Astrocyte (in vitro differentiated cells and primary cell): ENCODE results near the gene WASHC4. TPM values are rescaled to one million over a fixed set of nuclear protein-coding genes. Genes with fewer than 3 reads are reported as not detected.
A peak's percentile ranks its signal among the peaks of the same experiment; 100 is the strongest.

ENCODE experiments used
- DNase-seq: peaks from one replicate; pipeline ENCODE4 v3.0.0-alpha.2; 2010; ENCODE audit warnings: low read depth
- FAIRE-seq: peaks from 2 replicates; lab custom pipeline; 2011; peaks lifted over from hg19 to GRCh38; lab: Jason Lieb, UNC
- H2AFZ ChIP-seq: 2 replicates; pipeline ENCODE4 v1.6.0; 2012; ENCODE audit warnings: low read depth, low read length, inconsistent platforms
- H3K27ac ChIP-seq: 2 replicates; pipeline ENCODE4 v1.5.1; 2011; ENCODE audit warnings: low read depth, low read length, inconsistent platforms
- H3K27me3 ChIP-seq: 2 replicates; pipeline ENCODE4 v1.6.0; 2011; ENCODE audit warnings: low read length, inconsistent platforms; ENCODE audit not compliant: insufficient read depth
- H3K36me3 ChIP-seq: 2 replicates; pipeline ENCODE4 v1.5.1; 2011; ENCODE audit warnings: low read length, inconsistent platforms; ENCODE audit not compliant: insufficient read depth
- H3K4me1 ChIP-seq: 2 replicates; pipeline ENCODE4 v1.5.1; 2011; ENCODE audit warnings: low read length, inconsistent platforms; ENCODE audit not compliant: insufficient read depth
- H3K4me2 ChIP-seq: 2 replicates; pipeline ENCODE4 v1.6.0; 2012; ENCODE audit warnings: low read length, inconsistent platforms
- H3K4me3 ChIP-seq: 2 replicates; pipeline ENCODE4 v1.5.1; 2011; ENCODE audit warnings: low read depth, mild to moderate bottlenecking, low read length, inconsistent platforms; ENCODE audit not compliant: insufficient read depth
- H3K79me2 ChIP-seq: 2 replicates; pipeline ENCODE4 v1.6.0; 2012; ENCODE audit warnings: mild to moderate bottlenecking, low read length, inconsistent platforms; ENCODE audit not compliant: insufficient read depth
- H3K9ac ChIP-seq: 2 replicates; pipeline ENCODE4 v1.6.0; 2012; ENCODE audit warnings: mild to moderate bottlenecking, low read length, inconsistent platforms
- H3K9me3 ChIP-seq: 2 replicates; pipeline ENCODE4 v1.5.1; 2012; ENCODE audit warnings: low read depth, mild to moderate bottlenecking, low read length, inconsistent platforms; ENCODE audit not compliant: insufficient read depth
- H4K20me1 ChIP-seq: 2 replicates; pipeline ENCODE4 v1.6.0; 2012; ENCODE audit warnings: low read length, inconsistent platforms; ENCODE audit not compliant: insufficient read depth
- H3K27ac Mint-ChIP-seq: one replicate; pipeline ENCODE4 v1.8.0; 2021; ENCODE audit warnings: mild to moderate bottlenecking, mixed read lengths; ENCODE audit not compliant: unreplicated experiment
- H3K27me3 Mint-ChIP-seq: one replicate; pipeline ENCODE4 v1.8.0; 2021; ENCODE audit warnings: low read depth, mixed read lengths; ENCODE audit not compliant: unreplicated experiment
- H3K36me3 Mint-ChIP-seq: one replicate; pipeline ENCODE4 v1.8.0; 2021; ENCODE audit warnings: low read depth, mixed read lengths; ENCODE audit not compliant: unreplicated experiment
- H3K4me1 Mint-ChIP-seq: one replicate; pipeline ENCODE4 v1.8.0; 2021; ENCODE audit warnings: low read depth, mixed read lengths; ENCODE audit not compliant: unreplicated experiment
- H3K4me3 Mint-ChIP-seq: one replicate; pipeline ENCODE4 v1.8.0; 2021; ENCODE audit warnings: mild to moderate bottlenecking, moderate library complexity, mixed read lengths; ENCODE audit not compliant: unreplicated experiment
- H3K9me3 Mint-ChIP-seq: one replicate; pipeline ENCODE4 v1.8.0; 2021; ENCODE audit warnings: mild to moderate bottlenecking, mixed read lengths; ENCODE audit not compliant: unreplicated experiment
- EZH2 ChIP-seq: IDR thresholded peaks from 2 replicates; pipeline ENCODE4 v1.6.1; 2012; ENCODE audit warnings: mild to moderate bottlenecking, low read length, inconsistent platforms; ENCODE audit not compliant: insufficient read depth
- total RNA-seq: library from RNA; stranded (reverse); gene quantifications from 2 replicates; pipeline ENCODE4 v1.2.1, GENCODE V29; 2021
- TF ChIP-seq, protein P1 (sequence below): IDR thresholded peaks from 2 replicates; pipeline ENCODE4 v1.5.1; 2011; ENCODE audit warnings: low read depth, mild to moderate bottlenecking, inconsistent platforms, low read length, moderate library complexity; ENCODE audit not compliant: insufficient read depth

Gene WASHC4
- total RNA-seq, 1 donor from 2014 or later, result 51.1 TPM

- Mint-ChIP-seq H3K27me3 (no peaks in the 10 kb centered on the region), H3K9me3 (no peaks in the 10 kb centered on the region), H3K4me3 (no peak overlapping the region), H3K36me3 (peaks cover 23% of the 10 kb centered on the region), H3K27ac (no peak overlapping the region), H3K4me1 (peaks cover 15% of the 10 kb centered on the region)
- H3K27me3 ChIP-seq, result no peaks in the 10 kb centered on the region
- no peak overlapping the region for H3K4me3 ChIP-seq
- H4K20me1 ChIP-seq, result no peaks in the 10 kb centered on the region
- H2AFZ ChIP-seq, result no peak overlapping the region
- peaks cover 32% of the 10 kb centered on the region for H3K36me3 ChIP-seq
- DNase-seq (no peak), FAIRE-seq (no peak)
- no peak overlapping the region for H3K4me2 ChIP-seq
- H3K79me2 ChIP-seq, result no peaks in the 10 kb centered on the region
- H3K9ac ChIP-seq, result no peak overlapping the region
- no peak for TF ChIP-seq EZH2
- peaks cover 21% of the 10 kb centered on the region for H3K4me1 ChIP-seq
- H3K27ac ChIP-seq, result no peak overlapping the region
- no peaks in the 10 kb centered on the region for H3K9me3 ChIP-seq
Observed at GRCh38 chr12:105201299-105201698, 93.8 kb downstream of the WASHC4 start.

GRCh38 chr12:105202202-105202601, 94.7 kb downstream of the WASHC4 start:
- H3K27me3 ChIP-seq, result no peaks in the 10 kb centered on the region

GRCh38 chr12:105204127-105204526, 96.6 kb downstream of the WASHC4 start:
- Histone ChIP-seq H3K27me3 (no peaks in the 10 kb centered on the region), H3K36me3 (peaks cover 37% of the 10 kb centered on the region), H3K9me3 (no peaks in the 10 kb centered on the region), H3K9ac (no peak overlapping the region), H3K27ac (peak overlapping the region; percentile 1), H3K79me2 (no peaks in the 10 kb centered on the region), H3K4me1 (peaks cover 21% of the 10 kb centered on the region), H4K20me1 (no peaks in the 10 kb centered on the region), H3K4me3 (no peak overlapping the region), H2AFZ (no peak overlapping the region), H3K4me2 (no peak overlapping the region)
- Mint-ChIP-seq H3K36me3 (peaks cover 26% of the 10 kb centered on the region), H3K4me3 (peak overlapping the region; percentile 27), H3K27me3 (no peaks in the 10 kb centered on the region), H3K9me3 (peaks cover 2% of the 10 kb centered on the region), H3K27ac (no peak overlapping the region), H3K4me1 (peaks cover 15% of the 10 kb centered on the region)
- no peak for FAIRE-seq
- no peak for TF ChIP-seq EZH2
- TF ChIP-seq, protein P1, sequence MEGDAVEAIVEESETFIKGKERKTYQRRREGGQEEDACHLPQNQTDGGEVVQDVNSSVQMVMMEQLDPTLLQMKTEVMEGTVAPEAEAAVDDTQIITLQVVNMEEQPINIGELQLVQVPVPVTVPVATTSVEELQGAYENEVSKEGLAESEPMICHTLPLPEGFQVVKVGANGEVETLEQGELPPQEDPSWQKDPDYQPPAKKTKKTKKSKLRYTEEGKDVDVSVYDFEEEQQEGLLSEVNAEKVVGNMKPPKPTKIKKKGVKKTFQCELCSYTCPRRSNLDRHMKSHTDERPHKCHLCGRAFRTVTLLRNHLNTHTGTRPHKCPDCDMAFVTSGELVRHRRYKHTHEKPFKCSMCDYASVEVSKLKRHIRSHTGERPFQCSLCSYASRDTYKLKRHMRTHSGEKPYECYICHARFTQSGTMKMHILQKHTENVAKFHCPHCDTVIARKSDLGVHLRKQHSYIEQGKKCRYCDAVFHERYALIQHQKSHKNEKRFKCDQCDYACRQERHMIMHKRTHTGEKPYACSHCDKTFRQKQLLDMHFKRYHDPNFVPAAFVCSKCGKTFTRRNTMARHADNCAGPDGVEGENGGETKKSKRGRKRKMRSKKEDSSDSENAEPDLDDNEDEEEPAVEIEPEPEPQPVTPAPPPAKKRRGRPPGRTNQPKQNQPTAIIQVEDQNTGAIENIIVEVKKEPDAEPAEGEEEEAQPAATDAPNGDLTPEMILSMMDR, result no peak
- no peak for DNase-seq

More at GRCh38 chr12:105202202-105202601, 94.7 kb downstream of the WASHC4 start:
- Histone ChIP-seq H3K36me3 (peaks cover 35% of the 10 kb centered on the region), H3K27ac (no peak overlapping the region), H3K9ac (no peak overlapping the region), H3K79me2 (no peaks in the 10 kb centered on the region), H3K9me3 (no peaks in the 10 kb centered on the region), H2AFZ (no peak overlapping the region), H3K4me3 (no peak overlapping the region), H4K20me1 (no peaks in the 10 kb centered on the region), H3K4me1 (peaks cover 21% of the 10 kb centered on the region), H3K4me2 (no peak overlapping the region)
- TF ChIP-seq EZH2, result no peak
- TF ChIP-seq, protein P1, result no peak
- DNase-seq (no peak), FAIRE-seq (no peak)
- Mint-ChIP-seq H3K4me1 (peaks cover 15% of the 10 kb centered on the region), H3K36me3 (peaks cover 27% of the 10 kb centered on the region), H3K4me3 (no peak overlapping the region), H3K27ac (no peak overlapping the region), H3K27me3 (no peaks in the 10 kb centered on the region), H3K9me3 (no peaks in the 10 kb centered on the region)
